Measurements from ENCODE around the gene GRB10.

GRB10 gene

DNA sequence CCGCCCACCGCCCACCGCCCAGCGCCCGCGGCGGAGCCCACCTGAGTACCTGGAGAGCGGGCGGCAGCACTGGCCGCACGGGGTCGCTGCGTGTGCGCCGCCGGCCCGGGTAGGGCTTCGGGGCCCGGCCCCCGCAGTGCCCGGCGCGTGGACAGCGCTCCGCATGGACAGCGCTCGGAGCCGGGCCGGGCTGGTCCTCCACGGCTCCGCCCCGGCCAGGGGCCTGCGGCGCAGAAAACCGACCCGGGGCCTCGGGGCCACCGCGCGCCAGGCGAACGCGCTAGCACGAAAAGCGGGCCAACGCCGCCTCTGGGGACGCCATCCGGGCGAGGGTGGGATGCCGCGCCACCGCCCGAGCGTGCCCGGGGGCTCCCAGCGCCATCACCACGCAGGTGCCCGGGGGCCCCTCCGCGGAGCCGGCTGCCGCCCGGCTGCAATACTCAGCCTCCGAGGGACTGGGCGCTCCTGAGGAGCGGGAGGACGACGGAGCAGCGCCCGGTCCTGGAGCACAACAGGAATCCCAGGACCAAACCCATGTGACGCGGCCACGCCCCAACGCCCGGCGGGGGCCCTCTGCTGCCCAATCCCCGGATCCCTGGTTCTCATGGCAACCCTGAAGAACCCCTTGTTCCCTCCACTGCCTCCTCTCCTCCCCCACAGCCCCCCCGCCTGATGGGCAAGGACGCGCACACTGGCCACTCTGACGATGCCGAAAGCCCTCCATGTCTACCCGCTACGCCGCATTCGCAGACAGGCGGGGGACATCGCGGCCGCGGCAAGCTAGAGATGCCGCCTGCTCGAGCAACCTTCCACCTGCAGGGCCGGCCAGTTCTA lies at the start of gene GRB10:
Gene GRB10 (minus strand): TSS at position 522 of the 834 bp plus-strand sequence. CDS start 50,574 bp downstream, outside the sequence.
- no peak for DNase-seq

DNA sequence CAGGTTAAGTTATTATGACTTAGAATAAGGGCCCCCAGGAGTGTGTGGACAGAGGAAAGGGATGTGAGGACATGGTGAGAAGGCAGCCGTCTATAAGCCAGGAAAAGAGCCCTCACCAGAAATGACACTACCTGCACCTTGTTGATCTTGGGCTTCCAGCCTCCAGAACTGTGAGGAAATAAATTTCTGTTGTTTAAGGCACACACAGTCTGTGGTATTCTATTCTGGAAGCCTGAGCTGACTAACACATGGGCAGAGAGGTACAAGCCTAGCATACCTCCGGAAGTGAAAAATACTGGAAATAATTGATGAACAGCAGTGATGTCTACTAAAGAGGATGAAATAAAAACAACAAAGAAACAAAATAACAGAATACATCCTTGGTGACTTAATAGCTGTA lies 46.1 kb upstream of the GRB10 start:
- DNase-seq = no peak

DNA sequence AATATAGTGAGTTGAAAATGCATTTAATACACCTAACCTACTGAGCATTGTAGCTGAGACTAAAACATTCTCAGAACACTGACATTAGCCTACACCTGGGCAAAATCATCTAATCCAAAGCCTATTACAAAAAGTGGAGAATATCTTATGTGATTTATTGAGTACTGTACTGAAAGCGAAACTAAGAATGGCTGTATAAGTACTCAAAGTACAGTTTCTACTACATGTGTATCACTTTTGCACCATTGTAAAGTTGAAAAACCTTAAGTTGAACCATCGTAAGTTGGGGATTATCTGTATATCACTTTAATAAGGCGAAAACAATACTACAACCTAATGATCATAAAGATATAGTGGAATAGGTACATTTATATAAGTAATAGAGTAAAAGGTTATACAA lies 45.4 kb upstream of the GRB10 start:
- DNase-seq = no peak

DNA sequence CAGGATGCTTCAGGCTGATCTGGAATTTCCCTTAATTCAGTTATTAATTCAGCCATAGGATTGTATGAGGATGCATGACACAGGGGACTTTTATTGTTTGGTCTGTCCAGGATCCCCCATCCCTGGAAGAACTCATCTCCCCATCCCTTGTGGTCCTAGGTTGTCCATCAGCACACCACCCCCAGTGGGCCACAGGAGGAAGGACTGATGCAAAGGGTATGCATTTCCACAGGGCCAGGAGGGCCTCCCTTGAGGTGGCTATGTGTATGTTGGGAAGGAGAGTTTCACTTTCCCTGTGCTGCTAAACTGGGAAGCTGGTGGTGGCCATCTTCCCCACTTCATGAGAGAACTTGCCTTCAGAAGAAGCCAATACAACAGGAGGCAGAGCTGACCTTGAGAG lies 44.6 kb upstream of the GRB10 start:
- DNase-seq = no peak

DNA sequence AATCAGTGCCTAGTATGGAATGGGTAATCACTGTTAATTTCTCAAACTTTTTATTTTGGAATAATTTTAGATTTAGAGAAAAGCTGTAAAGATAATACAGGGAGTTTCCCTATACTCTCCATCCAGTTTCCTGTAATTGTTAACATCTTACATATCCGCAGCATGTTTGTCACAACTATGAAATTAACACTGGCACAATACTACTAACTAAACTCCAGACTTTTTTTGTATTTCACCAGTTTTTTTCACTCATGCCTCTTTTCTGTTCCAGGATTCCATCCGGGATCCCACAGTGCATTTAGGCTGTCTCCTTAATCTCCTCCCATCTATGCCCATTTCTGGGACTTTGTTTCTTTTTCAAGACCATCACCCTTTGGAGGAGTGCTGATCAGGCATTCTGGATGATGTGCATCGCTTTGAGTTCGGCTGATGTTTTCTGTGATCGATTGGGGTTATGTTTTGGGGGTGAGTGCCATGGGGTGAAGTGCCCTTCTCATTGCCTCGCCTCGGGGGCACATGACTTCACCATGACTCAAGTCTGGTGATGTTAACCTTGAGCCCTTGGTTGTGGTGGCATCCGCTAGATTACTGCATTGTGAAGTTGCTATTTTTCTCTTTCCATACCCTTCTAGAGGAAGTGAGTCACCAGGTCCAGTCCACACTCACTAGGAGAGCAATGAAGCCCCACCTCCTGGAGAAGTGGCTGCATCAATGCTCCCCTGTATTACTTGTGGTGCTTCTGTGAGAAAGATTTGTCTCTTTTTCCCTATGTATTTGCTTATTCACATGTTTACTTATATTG lies 43.9 kb upstream of the GRB10 start:
- peak; percentile 70 for DNase-seq

DNA sequence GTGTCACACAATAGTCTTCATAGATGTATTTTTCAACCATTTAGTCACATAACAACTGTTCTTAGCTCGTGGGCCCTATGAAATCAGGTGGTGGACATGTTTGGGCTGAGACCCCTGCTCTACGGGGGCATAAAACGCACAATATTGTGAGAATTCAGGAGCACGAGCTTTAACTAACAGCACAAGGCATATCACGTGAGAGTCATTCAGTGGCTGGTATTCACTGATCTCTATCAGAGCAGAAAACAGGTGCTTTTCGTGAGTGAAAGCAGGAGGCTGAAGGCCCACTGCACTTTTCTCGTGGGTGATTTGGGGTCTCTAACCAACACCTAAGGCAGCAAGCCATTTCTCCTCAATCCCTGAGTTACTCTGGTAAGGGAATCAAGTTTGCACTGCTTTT lies 42.8 kb upstream of the GRB10 start:
- DNase-seq = no peak

DNA sequence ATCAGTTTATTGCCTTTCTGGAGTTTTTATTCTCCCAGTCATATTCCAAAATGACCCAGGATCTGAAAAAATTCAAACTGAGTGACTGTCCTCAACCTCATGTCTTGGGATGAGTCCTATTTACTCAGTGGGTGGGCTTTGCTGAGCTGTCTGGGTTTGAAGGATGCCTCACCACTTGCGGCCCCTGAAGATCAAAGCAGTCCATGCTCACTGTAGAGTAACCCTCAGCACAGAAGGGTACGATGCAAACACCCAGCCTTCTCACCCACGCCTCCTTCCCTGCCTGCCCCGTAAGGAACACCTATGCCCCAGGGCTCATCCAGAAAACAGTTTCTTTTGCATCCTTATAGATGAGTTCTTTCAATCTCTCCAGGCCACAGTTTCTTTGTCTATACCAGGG lies 42.2 kb upstream of the GRB10 start:
- no peak for DNase-seq

DNA sequence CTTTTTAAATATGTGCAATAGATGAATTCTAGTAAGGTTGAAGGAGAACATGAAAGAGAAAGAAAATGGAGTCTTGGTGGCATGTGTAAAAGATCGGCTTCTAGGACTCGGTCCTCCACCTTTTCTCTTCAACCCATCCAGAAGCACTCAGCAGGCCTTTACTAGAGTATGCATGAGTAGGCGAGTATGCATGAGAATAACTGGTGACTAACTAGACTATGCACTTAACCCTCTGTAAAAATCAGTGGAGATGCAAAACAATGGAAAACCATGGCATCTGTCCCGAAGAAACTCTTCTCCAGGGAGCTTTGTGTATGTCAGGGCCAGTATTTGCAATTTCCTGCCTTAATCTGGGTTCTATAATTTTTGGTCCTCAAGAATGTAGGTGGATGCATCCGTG lies 40.0 kb upstream of the GRB10 start:
- DNase-seq = no peak

DNA sequence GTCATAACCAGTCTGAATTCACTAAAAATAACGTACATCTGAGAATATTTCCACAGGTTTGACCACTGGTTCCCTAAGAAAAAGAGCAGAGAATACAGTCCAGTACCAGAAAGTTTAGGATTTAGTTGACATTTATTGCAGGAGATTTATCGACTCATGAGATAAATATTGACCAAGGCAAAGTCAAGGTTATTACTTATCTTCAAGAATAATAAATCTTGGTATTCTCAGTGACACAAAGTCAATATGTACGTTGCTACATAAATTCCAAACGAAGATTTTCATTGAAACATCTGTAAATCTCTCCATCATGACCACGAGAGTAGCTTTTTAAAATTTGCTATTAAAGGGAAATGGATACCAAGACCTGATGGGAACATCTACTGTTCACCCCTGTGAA lies 39.4 kb upstream of the GRB10 start:
- DNase-seq = no peak

DNA sequence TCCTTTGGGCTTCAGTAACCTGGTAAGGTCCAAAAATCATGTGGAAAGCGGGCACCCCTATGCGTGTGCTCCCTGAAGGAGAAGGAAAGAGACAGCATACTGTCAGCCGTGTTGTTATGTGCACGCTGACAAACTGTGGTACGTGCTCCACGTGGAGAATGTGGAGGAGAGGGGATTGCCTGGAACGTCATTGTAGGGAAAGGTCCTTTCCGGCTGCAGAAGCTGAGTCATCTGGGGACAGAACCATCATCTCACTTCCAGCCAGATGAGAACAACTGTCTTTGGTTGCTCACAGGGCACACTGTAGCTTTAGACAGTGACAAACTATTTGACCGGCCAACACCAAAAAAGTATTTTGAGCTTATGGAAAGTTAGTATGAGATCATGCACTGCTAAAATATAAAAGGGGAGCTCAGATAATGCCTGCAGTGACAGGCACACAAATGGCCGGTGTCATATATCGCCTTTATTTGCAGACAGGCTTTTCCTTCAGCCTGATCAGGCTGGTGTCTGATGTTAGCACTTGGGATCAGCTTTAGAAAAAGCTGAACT lies 38.8 kb upstream of the GRB10 start:
- no peak for DNase-seq

DNA sequence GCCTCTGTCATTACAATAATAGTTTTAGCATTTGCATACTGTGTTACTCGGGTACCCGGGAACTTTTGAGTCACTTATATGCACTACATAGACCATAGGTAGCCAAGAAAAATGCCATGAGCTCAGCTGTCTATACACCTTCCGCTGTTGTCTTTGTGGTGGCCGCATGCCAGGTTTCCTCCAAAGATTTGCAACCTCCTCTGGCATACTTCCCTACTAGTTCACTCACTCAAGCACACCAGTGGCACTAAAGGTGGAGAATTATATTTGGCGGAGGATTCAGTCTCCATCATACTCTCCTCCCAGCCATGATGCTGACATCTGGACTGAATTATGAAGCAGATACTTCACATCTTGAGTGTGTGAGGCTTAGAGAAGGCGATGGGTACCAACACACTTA lies 35.6 kb upstream of the GRB10 start:
- DNase-seq = no peak

DNA sequence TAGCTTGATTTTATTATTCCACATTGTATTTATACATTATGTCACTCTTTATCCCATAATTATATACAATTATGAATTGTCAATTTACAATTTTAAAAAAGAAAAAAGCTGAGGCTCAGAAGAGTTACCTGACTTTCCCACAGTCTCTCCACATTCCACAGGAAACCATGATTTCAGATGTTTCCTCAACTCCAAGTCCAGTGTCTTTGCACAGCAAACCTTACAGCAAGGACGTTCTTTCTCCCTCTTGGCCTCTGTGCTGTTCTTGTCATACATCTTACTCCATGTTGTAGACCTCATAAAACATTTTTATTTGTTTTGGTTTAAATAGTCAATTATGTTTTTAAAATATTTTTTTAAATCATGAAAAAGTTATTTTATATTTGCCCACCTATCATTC lies 34.9 kb upstream of the GRB10 start:
- DNase-seq = no peak

DNA sequence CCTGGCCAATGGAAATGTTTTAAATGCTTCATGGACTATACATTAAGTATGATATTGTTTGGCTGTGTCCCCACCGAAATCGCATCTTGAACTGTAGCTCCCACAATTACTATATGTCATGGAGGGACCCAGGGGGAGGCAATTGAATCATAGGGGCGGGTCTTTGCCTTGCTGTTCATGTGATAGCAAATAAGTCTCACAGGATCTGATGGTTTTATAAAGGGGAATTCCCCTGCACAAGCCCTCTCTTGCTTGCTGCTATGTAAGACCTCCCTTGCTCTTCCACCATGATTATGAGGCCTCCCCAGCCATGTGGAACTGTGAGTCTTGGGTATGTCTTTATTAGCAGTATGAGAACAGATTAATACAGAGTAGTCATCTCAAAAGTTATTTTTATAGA lies 32.4 kb upstream of the GRB10 start:
- DNase-seq = no peak

DNA sequence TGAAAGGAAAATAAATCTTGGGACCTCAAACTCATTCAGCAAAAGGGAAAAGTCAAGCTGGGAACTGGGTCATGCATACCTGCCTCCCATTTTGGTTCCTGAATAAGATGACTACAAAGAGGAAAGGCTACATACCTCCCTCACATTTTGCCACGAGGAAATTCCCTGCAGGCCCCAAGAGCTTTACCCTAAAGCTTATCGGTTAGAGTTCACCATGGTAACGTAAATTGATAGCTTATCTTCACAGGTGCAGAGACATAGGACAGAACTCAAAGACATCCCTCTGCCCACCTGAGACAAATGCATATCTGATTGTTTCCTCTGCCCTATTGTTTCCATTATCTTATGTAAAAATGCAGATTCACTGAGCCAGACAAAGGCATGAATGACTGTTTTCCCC lies 31.5 kb upstream of the GRB10 start:
- no peak for DNase-seq

DNA sequence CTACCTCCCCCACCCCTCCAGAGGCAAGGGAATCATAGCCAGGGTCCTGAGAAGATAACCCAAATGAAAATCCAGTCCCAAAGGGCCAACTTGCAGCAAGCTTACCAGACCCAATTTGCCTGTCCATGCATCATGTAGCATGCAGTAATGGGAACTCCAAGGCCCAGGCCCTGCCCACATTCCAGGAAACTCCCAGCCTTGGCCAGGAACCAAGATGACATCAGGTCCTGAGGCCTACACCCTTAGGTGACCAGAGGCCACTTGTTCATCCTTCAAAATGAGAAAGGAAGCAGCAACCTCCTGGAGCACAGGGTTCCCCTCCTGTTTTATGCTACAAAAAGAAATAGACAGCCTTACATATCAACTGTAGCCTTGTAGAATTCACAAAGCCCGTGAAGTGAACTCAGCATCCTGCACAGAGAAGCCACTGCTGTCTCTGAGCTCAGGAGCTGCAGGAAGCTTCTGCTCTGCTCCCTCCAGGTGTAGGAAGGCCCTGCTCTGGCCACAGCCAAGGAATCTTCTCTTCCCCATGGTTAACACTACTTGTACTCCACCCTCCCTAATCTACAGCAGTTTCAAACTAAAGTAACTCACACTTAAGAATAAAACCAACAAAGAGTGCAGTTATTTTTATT lies 30.3 kb upstream of the GRB10 start:
- no peak for DNase-seq

DNA sequence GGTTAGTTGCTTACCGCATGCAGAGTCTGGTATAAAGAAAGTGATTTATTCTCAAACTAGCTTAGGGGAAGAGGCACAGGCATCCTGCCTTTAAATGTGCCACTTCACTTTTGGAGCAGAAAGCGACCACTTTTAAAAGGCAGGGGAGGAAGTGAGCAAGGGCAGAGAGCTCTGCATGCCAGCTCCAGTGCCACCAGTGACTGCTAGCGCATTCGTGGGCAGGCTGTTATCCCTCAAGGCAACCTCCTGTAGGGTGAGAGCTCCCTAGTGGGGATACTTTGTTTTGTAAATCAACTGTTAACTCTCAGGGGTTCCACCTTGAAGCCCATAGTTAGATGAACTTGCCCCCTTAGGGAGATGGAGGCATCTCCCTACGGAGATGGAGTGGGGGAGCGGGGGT lies 29.4 kb upstream of the GRB10 start:
- DNase-seq = no peak

DNA sequence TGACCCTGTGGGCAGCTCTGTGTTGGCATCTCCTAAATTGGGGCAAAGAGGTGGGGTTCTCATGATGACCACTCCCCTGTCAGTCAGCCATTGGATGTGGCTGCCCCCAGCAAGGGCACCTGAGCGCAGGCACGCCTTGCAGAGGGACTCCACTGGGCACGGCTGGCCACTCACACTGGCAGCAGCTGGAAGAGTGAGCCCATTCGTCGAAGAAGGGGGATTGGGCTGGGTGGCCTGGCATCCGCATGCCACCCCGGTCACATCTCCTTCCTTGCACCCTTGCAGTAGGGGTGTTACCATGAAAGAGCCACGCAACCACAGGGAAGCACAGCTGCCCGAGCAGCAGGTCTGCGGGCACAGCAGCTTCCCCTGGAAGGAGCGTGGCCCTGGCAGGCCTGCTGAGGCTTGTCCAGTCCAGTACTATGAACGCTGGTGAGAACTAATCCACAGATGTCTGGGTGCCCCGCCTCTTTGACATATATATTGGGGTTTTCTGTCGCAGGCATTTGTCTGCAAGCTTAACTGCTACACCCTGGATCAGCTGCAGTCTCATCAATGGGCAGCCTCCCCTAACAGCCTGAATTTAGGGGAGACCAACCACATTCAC lies 25.7 kb upstream of the GRB10 start:
- DNase-seq = no peak

DNA sequence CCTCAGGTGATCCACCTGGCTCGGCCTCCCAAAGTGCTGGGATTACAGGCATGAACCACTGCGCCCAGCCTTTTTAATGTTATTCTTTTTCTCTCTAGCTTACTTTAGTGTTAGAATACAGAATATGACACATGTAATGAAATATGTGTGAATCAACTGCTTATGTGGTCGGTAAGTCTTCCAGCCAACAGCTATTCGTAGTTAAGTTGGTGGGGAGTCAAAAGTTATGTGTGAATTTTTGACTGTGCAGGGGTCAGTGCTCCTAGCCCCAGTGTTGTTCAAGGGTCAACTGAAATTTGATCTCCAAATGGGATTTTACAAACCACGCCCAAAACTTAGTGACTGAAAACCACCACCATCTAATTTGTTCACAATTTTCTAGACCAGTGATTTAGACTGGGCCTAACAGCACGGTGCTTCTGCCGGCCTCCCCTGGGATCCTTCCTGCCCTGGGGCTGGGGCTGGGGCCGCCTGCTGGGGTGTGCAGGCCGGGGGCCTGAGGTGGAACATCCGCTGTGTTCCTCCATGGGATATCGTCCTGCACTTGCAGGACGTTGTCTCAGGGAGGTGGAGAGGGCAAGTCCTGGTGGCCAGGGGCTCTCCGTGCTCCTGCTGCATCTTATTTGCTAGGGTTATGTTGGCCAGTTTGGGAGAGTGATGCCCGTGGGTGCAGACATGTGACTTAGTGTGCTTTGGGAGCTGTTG lies 24.5 kb upstream of the GRB10 start:
- no peak for DNase-seq

DNA sequence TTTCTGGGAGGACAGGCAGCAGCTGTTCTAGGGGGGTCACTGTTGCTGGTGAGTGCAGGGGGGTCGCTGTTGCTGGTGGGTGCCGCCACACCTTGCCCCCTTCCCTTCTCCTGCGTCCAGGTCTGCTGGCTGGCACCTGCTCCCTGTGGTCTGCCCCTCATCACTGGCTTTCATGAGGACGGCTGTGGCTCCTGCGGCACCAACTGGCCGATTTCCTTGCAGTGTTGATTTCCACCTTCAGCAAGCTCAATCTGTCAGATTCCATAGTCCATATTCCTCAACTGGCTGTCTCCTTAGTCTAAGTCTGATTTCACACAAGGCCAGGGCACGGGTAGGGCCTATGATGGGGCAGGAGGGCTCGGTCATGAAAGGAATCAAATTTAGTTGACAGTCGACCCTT lies 23.4 kb upstream of the GRB10 start:
- no peak for DNase-seq

DNA sequence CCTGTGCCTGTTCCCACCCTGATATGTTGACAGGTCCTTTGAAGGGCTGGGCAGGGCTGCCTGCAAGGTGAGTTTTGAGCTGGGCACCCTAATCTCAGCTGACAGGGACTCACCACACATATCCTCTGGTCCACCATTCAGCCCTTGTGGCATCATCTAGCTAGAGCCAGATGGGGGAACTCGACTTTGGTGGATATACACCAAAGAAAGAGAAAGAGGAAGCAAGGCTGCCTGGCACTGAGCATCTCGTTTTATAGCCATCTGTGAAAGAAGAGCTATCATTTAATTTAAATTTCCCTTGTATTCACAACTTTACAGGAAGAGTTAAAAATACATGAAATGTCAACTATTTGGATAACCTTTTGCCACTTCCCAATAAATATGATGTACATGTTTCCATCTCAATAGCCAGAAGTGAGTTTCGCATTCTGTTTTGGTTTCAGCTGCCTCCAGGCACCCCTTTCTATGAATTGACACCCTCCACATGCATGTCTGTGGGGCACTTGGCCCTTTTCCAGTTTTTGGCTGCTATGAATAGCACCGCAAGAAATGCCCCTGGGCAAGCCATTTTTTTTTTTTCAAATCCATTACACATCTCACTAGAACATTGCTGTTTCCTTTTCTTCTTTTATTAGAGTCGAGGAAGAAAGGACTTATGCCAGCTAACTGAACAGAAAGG lies 22.9 kb upstream of the GRB10 start:
- DNase-seq = no peak

DNA sequence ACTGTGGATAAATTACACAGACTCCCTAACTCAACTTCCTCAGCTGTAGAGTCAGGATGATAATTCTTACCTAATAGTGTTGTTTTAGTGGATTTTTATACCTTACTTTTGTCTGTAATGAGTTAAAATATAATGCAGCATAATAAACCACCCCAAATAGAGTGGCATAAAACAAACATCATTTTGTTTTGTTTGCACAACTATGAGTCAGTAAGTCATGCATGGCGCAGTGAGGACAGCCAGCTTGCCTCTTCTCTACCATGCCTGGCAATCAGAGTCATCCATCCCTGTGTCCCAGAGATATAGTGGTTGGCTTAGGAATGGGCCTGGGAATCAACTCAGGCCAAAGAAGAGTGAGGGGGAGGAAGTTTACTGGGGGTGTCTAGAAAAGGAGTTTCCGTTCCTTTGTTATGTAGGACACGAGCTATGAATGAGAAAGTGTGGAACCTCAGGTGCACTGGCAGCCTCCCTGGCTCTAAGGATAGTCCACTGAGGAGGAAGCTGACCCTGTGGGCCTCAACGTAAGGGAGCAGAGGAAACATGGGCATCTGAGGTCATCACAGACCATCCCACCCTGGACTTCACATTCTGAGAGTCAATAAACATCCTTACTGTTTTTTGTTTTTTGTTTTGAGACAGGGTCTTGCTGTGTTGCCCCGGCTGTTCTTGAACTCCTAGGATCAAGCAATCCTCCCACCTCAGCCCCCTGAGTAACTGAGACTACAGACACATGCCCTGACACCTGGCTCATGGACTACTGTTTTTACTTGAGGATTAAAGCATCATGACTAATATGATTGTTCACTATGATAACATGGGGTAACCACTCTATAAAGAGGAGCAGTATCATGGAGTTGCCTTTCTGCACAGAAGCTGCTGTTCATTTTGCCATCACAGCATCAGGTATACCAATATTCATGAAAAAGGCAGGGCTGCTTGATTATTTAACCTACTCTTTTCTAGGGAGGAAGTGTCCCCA lies 21.0 kb upstream of the GRB10 start:
- DNase-seq = no peak

All from activated CD4-positive, alpha-beta T cell treated with anti-CD3 and anti-CD28 coated beads for 48 hours (primary cell).